H1 (cell line): Measurements from ENCODE around the gene ZSWIM7. TPM values are rescaled to one million over a fixed set of nuclear protein-coding genes. Genes with fewer than 3 reads are reported as not detected.

Source experiments
- CTCF ChIA-PET: fragments of 300-600 bp; sonication (Branson Sonifier 250); formaldehyde crosslinking; loops from one replicate; lab custom pipeline; 2021; ENCODE audit not compliant: partially characterized antibody; lab: Charles Lee
- POLR2A ChIA-PET: fragments of 300-600 bp; sonication (Branson Sonifier 250); formaldehyde crosslinking; loops from one replicate; lab custom pipeline; 2021; ENCODE audit warnings: inconsistent platforms; ENCODE audit not compliant: partially characterized antibody; lab: Charles Lee
- DNase-seq, 2 experiments: peaks; one replicate each; pipeline versions ENCODE4 v3.0.0 to v3.0.0-alpha.2; 2010 to 2022; ENCODE audit warnings: low spot score in 2 of 2, low read depth in 1 of 2, mixed read lengths in 1 of 2
- FAIRE-seq: peaks from 2 replicates; lab custom pipeline; 2011; peaks lifted over from hg19 to GRCh38; lab: Jason Lieb, UNC
- H2AFZ ChIP-seq: 2 replicates; pipeline ENCODE4 v1.8.1; 2012; ENCODE audit warnings: low read length, inconsistent platforms
- H2AK5ac ChIP-seq: 2 replicates; pipeline ENCODE4 v1.6.1; 2013; ENCODE audit warnings: low read depth, low read length
- H2BK120ac ChIP-seq: replicated peaks from 2 replicates; pipeline ENCODE3; 2013; ENCODE audit warnings: low read depth, low read length, inconsistent platforms
- H2BK12ac ChIP-seq: 2 replicates; pipeline ENCODE4 v1.6.1; 2013; ENCODE audit warnings: low read depth, low read length
- H2BK15ac ChIP-seq: 2 replicates; pipeline ENCODE4 v1.6.1; 2013; ENCODE audit warnings: low read length
- H2BK20ac ChIP-seq: 2 replicates; pipeline ENCODE4 v1.6.1; 2013; ENCODE audit warnings: low read length
- H2BK5ac ChIP-seq: 2 replicates; pipeline ENCODE4 v1.6.1; 2013; ENCODE audit warnings: low read depth, low read length
- H3K14ac ChIP-seq: 2 replicates; pipeline ENCODE4 v1.6.1; 2013; ENCODE audit warnings: inconsistent platforms; ENCODE audit not compliant: insufficient read length
- H3K18ac ChIP-seq: 2 replicates; pipeline ENCODE4 v1.6.1; 2013; ENCODE audit warnings: low read length; ENCODE audit errors: extremely low read depth
- H3K23ac ChIP-seq: 2 replicates; pipeline ENCODE4 v1.6.1; 2013; ENCODE audit warnings: inconsistent platforms; ENCODE audit not compliant: insufficient read length
- H3K23me2 ChIP-seq: 2 replicates; pipeline ENCODE4 v1.6.1; 2013; ENCODE audit warnings: low read depth, low read length
- H3K27ac ChIP-seq: 2 replicates; pipeline ENCODE4 v1.6.1; 2011; ENCODE audit warnings: low read depth, low read length, inconsistent platforms
- H3K27me3 ChIP-seq, 4 experiments: replicated peaks in 1 of 4; 1 replicate in 1 of 4; 2 replicates in 3 of 4; pipeline versions ENCODE4 v1.6.1 to v1.8.1; 2011 to 2013; ENCODE audit warnings: low read length in 3 of 4, mild to moderate bottlenecking in 3 of 4, inconsistent platforms in 2 of 4, mixed read lengths in 2 of 4, moderate library complexity in 1 of 4; ENCODE audit not compliant: control insufficient read depth in 3 of 4, insufficient read depth in 3 of 4; ENCODE audit errors: extremely low read depth in 1 of 4
- H3K36me3 ChIP-seq, 4 experiments: 2 replicates each; pipeline versions ENCODE4 v1.6.1 to v1.8.1; 2011 to 2013; ENCODE audit warnings: mild to moderate bottlenecking in 4 of 4, low read length in 3 of 4, moderate library complexity in 2 of 4, control low read depth in 1 of 4, inconsistent platforms in 1 of 4; ENCODE audit not compliant: insufficient read depth in 4 of 4, control insufficient read depth in 2 of 4
- H3K4ac ChIP-seq: replicated peaks from 2 replicates; pipeline ENCODE3; 2013; ENCODE audit warnings: low read length, low read depth, mixed read lengths, inconsistent platforms; ENCODE audit not compliant: insufficient read length
- H3K4me1 ChIP-seq, 4 experiments: replicated peaks in 1 of 4; 1 replicate in 1 of 4; 2 replicates in 3 of 4; pipeline versions ENCODE4 v1.6.1 to v1.8.1; 2011 to 2013; ENCODE audit warnings: low read length in 3 of 4, inconsistent platforms in 2 of 4, mixed read lengths in 1 of 4; ENCODE audit not compliant: insufficient read depth in 4 of 4, control insufficient read depth in 3 of 4
- H3K4me2 ChIP-seq, 2 experiments: 2 replicates each; pipeline versions ENCODE4 v1.6.1 to v1.8.1; 2011 to 2013; ENCODE audit warnings: low read depth in 2 of 2, low read length in 2 of 2, control low read depth in 1 of 2, inconsistent platforms in 1 of 2, mild to moderate bottlenecking in 1 of 2; ENCODE audit not compliant: insufficient read depth in 1 of 2
- H3K4me3 ChIP-seq, 4 experiments: fragments of 200-600, 300-600 bp in 1 of 4; sonication (generic), shearing (Covaris generic), sonication (Bioruptor Twin) in 1 of 4; 2 replicates each; pipeline versions ENCODE4 v1.5.1 to v1.8.1; 2011 to 2016; ENCODE audit warnings: low read length in 4 of 4, low read depth in 3 of 4, control low read depth in 2 of 4, inconsistent platforms in 2 of 4, mild to moderate bottlenecking in 2 of 4, mixed read lengths in 1 of 4, moderate library complexity in 1 of 4; ENCODE audit not compliant: insufficient read depth in 2 of 4; ENCODE audit errors: extremely low read depth in 1 of 4
- H3K56ac ChIP-seq: replicated peaks from 2 replicates; pipeline ENCODE3; 2013; ENCODE audit warnings: low read depth, mild to moderate bottlenecking, mixed read lengths, low read length, inconsistent platforms; ENCODE audit not compliant: insufficient read length
- H3K79me1 ChIP-seq: 2 replicates; pipeline ENCODE4 v1.6.1; 2013; ENCODE audit warnings: low read depth, low read length, control low read depth
- H3K79me2 ChIP-seq, 2 experiments: 2 replicates each; pipeline versions ENCODE4 v1.6.1 to v1.8.1; 2012 to 2013; ENCODE audit warnings: low read length in 2 of 2, mild to moderate bottlenecking in 2 of 2, inconsistent platforms in 1 of 2; ENCODE audit not compliant: insufficient read depth in 2 of 2, control insufficient read depth in 1 of 2
- H3K9ac ChIP-seq, 4 experiments: replicated peaks in 1 of 4; 1 replicate in 1 of 4; 2 replicates in 3 of 4; pipeline versions ENCODE4 v1.6.1 to v1.8.1; 2011 to 2013; ENCODE audit warnings: low read depth in 3 of 4, low read length in 3 of 4, control low read depth in 2 of 4, mild to moderate bottlenecking in 2 of 4, moderate library complexity in 2 of 4, inconsistent platforms in 1 of 4; ENCODE audit errors: extremely low read depth in 1 of 4
- H3K9me3 ChIP-seq, 2 experiments: 2 replicates each; pipeline versions ENCODE4 v1.6.1 to v1.8.1; 2012 to 2013; ENCODE audit warnings: mild to moderate bottlenecking in 2 of 2, moderate library complexity in 2 of 2, control low read depth in 1 of 2, inconsistent platforms in 1 of 2, low read depth in 1 of 2, low read length in 1 of 2, mixed read lengths in 1 of 2; ENCODE audit not compliant: insufficient read depth in 2 of 2
- H4K20me1 ChIP-seq, 2 experiments: replicated peaks in 1 of 2; 2 replicates each; pipeline versions ENCODE3 to v1.8.1; 2011 to 2013; ENCODE audit warnings: inconsistent platforms in 2 of 2, low read length in 2 of 2, mild to moderate bottlenecking in 1 of 2; ENCODE audit not compliant: insufficient read depth in 2 of 2, control insufficient read depth in 1 of 2
- H4K5ac ChIP-seq: 2 replicates; pipeline ENCODE4 v1.6.1; 2013; ENCODE audit warnings: low read length, low read depth, mixed read lengths, inconsistent platforms; ENCODE audit not compliant: insufficient read length
- H4K8ac ChIP-seq: 2 replicates; pipeline ENCODE4 v1.8.0; 2013; ENCODE audit warnings: mild to moderate bottlenecking, moderate library complexity, low read length, inconsistent platforms; ENCODE audit not compliant: insufficient read depth; ENCODE audit errors: extremely low read depth
- H4K91ac ChIP-seq: replicated peaks from 2 replicates; pipeline ENCODE3; 2013; ENCODE audit warnings: low read length, mixed read lengths, inconsistent platforms; ENCODE audit not compliant: insufficient read length
- ASH2L ChIP-seq: fragments of 200-600, 300-600 bp; sonication (generic); IDR thresholded peaks from one replicate; pipeline ENCODE4 v1.7.1; 2017; ENCODE audit warnings: low read length
- ATF3 ChIP-seq: IDR thresholded peaks from 2 replicates; pipeline ENCODE4 v1.6.1; 2011; ENCODE audit warnings: low read depth, mild to moderate bottlenecking, low read length; ENCODE audit not compliant: insufficient read depth
- CHD1 ChIP-seq: IDR thresholded peaks from 2 replicates; pipeline ENCODE4 v1.6.1; 2012; ENCODE audit warnings: low read depth, low read length, improper control_type of control experiment
- CHD2 ChIP-seq: IDR thresholded peaks from 2 replicates; pipeline ENCODE4 v1.6.1; 2012; ENCODE audit warnings: low read length, improper control_type of control experiment
- E2F6 ChIP-seq: IDR thresholded peaks from 2 replicates; pipeline ENCODE4 v1.6.1; 2012; ENCODE audit warnings: inconsistent platforms
- JUND ChIP-seq: IDR thresholded peaks from 2 replicates; pipeline ENCODE4 v1.6.1; 2011; ENCODE audit warnings: mild to moderate bottlenecking, improper control_type of control experiment, low read length
- MAFK ChIP-seq: IDR thresholded peaks from 2 replicates; pipeline ENCODE4 v1.6.1; 2012; ENCODE audit warnings: low read depth, mild to moderate bottlenecking, improper control_type of control experiment, low read length
- TAF7 ChIP-seq: optimal IDR thresholded peaks from 2 replicates; pipeline ENCODE3; 2011; ENCODE audit warnings: low read depth, mild to moderate bottlenecking, inconsistent platforms, low read length, moderate library complexity, borderline replicate concordance
- TCF12 ChIP-seq: IDR thresholded peaks from 2 replicates; pipeline ENCODE4 v1.6.1; 2011; ENCODE audit warnings: low read depth, mild to moderate bottlenecking, low read length
- WGBS, 2 experiments: shearing (Covaris generic) in 1 of 2; methylation state at CpG; one replicate each; pipeline versions ENCODE4 v1.1.6 to v1.1.7; 2013 to 2015; ENCODE audit warnings: low lambda C conversion rate in 2 of 2, mixed read lengths in 2 of 2, inconsistent platforms in 1 of 2, low coverage in 1 of 2, missing lambda C conversion rate in 1 of 2; ENCODE audit not compliant: insufficient replicate concordance in 2 of 2, insufficient coverage in 1 of 2, insufficient read length in 1 of 2; ENCODE audit errors: extremely low coverage in 1 of 2, missing lambda C conversion rate in 1 of 2; 5-methylcytosine and 5-hydroxymethylcytosine counted together
- polyA plus RNA-seq, 7 experiments: library from polyadenylated mRNA; depleted of rRNA in 3 of 7; stranded (reverse) in 5 of 7; unstranded in 2 of 7; fragments of >200 nt in 5 of 7; fragments of 200-250 nt in 2 of 7; gene quantifications; 1 replicate in 5 of 7; 2 replicates in 1 of 7; 4 replicates in 1 of 7; pipeline versions ENCODE4 v1.2.1 to v1.2.3, GENCODE V29; 2011 to 2013; ENCODE audit warnings: missing spikeins in 2 of 7, mixed read lengths in 2 of 7
- total RNA-seq: library from RNA; stranded (reverse); fragmentation: NEBNext Ultra II Directional; extraction: Animal tissue kit (Norgen Biotek cat#: 25700); gene quantifications from 2 replicates; pipeline ENCODE4 v1.2.1, GENCODE V29; 2021
- TF ChIP-seq, protein P1 (sequence below), 3 experiments: IDR thresholded peaks; 1 replicate in 2 of 3; 2 replicates in 1 of 3; pipeline versions ENCODE4 v1.5.1 to v1.6.1; 2011; ENCODE audit warnings: low read length in 3 of 3, mild to moderate bottlenecking in 3 of 3, inconsistent platforms in 2 of 3, low read depth in 1 of 3, moderate library complexity in 1 of 3; ENCODE audit not compliant: insufficient read depth in 1 of 3; ENCODE audit errors: control extremely low read depth in 1 of 3

Gene ZSWIM7
- total and polyA plus RNA-seq, 2 of the 8 experiments (the other 6 are each of a cell fraction or from before 2014, with no cell fraction given) = 39.3 to 57.7 TPM

- Histone ChIP-seq H3K14ac (no peak overlapping the region), H3K23me2 (peaks cover 4% of the 10 kb centered on the region), H3K79me2 (peaks cover 10 to 29% of the 10 kb centered on the region in 2 experiments), H3K56ac (no peak overlapping the region), H2BK15ac (no peak overlapping the region), H3K4me1 (peaks cover 0 to 6% (median 2%) of the 10 kb centered on the region in 4 experiments; a peak in 3 of 7 replicates), H2BK12ac (no peak overlapping the region), H3K4me3 (no peak overlapping the region), H2AFZ (no peak overlapping the region), H2BK20ac (no peak overlapping the region), H4K8ac (no peak overlapping the region), H3K27me3 (no peaks in the 10 kb centered on the region), H3K4ac (no peak overlapping the region), H4K91ac (no peak overlapping the region), H3K36me3 (peaks cover 33 to 67% (median 56%) of the 10 kb centered on the region in 4 experiments), H3K9me3 (no peaks in the 10 kb centered on the region; a peak in 2 of 4 replicates), H3K4me2 (no peak overlapping the region), H4K20me1 (peaks cover 3 to 4% of the 10 kb centered on the region in 2 experiments), H3K23ac (no peak overlapping the region), H2AK5ac (no peak overlapping the region), H2BK120ac (no peak overlapping the region), H3K18ac (no peak overlapping the region), H3K79me1 (peaks cover 8% of the 10 kb centered on the region), H3K9ac (no peak overlapping the region), H2BK5ac (no peak overlapping the region), H4K5ac (no peak overlapping the region), H3K27ac (no peak overlapping the region)
- DNase-seq = no peak
- ChIA-PET CTCF (no interaction called here), POLR2A (interaction anchor here (0.9 kb wide), 1 partner anchor 16 kb away, joined by 4 read pairs; no protein-coding TSS in a partner anchor)
- WGBS, 2 experiments = 82% methylated on average over 2 of the region's 2 CpGs; no CpG with 5 or more reads in 1 of the 2 experiments
- no peak for FAIRE-seq
- no peak for TF ChIP-seq TCF12
- TF ChIP-seq, protein P1, sequence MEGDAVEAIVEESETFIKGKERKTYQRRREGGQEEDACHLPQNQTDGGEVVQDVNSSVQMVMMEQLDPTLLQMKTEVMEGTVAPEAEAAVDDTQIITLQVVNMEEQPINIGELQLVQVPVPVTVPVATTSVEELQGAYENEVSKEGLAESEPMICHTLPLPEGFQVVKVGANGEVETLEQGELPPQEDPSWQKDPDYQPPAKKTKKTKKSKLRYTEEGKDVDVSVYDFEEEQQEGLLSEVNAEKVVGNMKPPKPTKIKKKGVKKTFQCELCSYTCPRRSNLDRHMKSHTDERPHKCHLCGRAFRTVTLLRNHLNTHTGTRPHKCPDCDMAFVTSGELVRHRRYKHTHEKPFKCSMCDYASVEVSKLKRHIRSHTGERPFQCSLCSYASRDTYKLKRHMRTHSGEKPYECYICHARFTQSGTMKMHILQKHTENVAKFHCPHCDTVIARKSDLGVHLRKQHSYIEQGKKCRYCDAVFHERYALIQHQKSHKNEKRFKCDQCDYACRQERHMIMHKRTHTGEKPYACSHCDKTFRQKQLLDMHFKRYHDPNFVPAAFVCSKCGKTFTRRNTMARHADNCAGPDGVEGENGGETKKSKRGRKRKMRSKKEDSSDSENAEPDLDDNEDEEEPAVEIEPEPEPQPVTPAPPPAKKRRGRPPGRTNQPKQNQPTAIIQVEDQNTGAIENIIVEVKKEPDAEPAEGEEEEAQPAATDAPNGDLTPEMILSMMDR (IDR thresholded peaks at IDR 0.05; ENCODE audit: control extremely low read depth in 1 of 3, insufficient read depth in 1 of 3, low read depth in 1 of 3, low read length in 3 of 3) = no peak
- TF ChIP-seq CHD2 = no peak
- TF ChIP-seq ATF3 = no peak
- no peak for TF ChIP-seq MAFK
- no peak for TF ChIP-seq ASH2L
- no peak for TF ChIP-seq TAF7
- TF ChIP-seq JUND = no peak
- TF ChIP-seq CHD1 = no peak
- no peak for TF ChIP-seq E2F6
Measured at GRCh38 chr17:16002708-16003260, 3.3 kb upstream of the ZSWIM7 start.
